ENCODE measurements around the gene KCNK6.
A peak's percentile ranks its signal among the peaks of the same experiment; 100 is the strongest.
"Not testable (repeated sequence)": the region's sequence is repeated elsewhere in the genome, so short reads cannot be mapped to it uniquely, and the experiment has no call there.

Gene KCNK6

GRCh38 chr19:38362076-38362945 lies 42.7 kb downstream of the KCNK6 start:
- DNase-seq (ENCODE audit: low spot score) = peak; percentile 47

GRCh38 chr19:38362946-38363688 lies 43.5 kb downstream of the KCNK6 start:
- not testable (repeated sequence) for DNase-seq (ENCODE audit: low spot score)

- DNase-seq (ENCODE audit: low spot score) = no peak
These were observed 47.4 kb downstream of the KCNK6 start for GRCh38 chr19:38367041-38367440.

GRCh38 chr19:38369584-38369983 lies 49.9 kb downstream of the KCNK6 start:
- no peak for DNase-seq (ENCODE audit: low spot score)

- DNase-seq (ENCODE audit: low spot score) = no peak
These were observed 50.7 kb downstream of the KCNK6 start for GRCh38 chr19:38370299-38370698.

DNA sequence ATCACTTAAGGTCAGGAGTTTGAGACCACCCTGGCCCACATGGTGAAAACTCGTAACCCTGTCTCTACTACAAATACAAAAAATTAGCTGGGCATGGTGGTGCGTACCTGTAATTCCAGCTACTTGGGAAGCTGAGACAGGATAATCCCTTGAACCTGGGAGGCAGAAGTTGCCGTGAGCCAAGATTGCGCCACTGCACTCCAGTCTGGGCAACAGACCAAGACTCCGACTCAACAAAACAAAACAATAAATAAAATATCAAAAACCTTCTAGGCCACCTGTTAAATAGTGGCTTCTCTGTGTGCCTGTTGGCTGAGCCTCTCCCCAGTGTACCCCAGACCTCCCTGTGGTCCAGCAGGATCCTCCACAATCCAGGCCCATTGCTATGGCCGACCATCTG lies 51.4 kb downstream of the KCNK6 start:
- DNase-seq (ENCODE audit: low spot score) = no peak

DNA sequence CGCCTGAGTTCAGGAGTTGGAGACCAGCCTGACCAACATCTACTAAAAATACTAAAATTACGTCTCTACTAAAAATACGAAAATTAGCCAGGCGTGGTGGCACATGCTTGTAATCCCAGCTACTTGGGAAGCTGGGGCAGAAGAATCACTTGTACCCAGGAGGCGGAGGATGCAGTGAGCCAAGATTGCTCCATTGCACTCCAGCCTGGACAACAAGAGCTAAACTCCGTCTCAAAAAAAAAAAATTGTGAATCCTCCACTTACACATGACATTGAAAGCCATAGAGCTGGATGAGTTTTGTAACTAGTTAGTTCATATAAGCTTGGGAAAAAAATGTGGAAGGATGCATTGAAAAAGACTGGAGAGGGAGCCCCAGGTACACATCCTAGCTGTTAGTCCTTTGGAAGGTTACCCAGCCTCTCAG lies 54.3 kb downstream of the KCNK6 start:
- DNase-seq (ENCODE audit: low spot score) = no peak

- peak; percentile 99 for DNase-seq (ENCODE audit: low spot score)
These were observed 54.9 kb downstream of the KCNK6 start, which contains the start of gene PSMD8 for GRCh38 chr19:38374332-38375097. TSS of gene PSMD8 (plus strand) at chr19:38374571. CDS start at chr19:38374602, 31 bp downstream.

GRCh38 chr19:38375098-38375493 lies 55.5 kb downstream of the KCNK6 start:
- DNase-seq (ENCODE audit: low spot score) = no peak

- DNase-seq (ENCODE audit: low spot score) = no peak
These were observed 56.1 kb downstream of the KCNK6 start for GRCh38 chr19:38375748-38376147.

DNA sequence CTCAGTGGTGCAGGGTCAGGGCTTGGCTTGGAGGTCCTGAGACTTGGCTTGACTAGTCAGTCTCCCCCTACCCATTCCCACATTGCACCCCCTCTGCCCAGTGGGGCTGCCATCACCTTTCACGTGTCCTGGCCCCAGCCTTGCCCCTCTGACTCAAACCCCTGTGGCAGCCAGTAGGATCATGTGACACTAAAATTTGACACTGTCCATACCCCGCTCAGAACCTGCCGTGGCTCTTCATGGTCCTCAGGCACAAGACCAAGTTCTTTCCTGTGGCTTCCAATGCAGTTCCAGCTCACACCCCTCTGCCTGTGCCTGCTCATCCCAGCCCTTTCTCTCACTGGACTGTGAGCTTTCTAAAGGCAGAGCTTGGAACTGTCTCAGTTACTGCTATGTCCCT lies 56.9 kb downstream of the KCNK6 start:
- no peak for DNase-seq (ENCODE audit: low spot score)

GRCh38 chr19:38377052-38377451 lies 57.4 kb downstream of the KCNK6 start:
- no peak for DNase-seq (ENCODE audit: low spot score)

- no peak for DNase-seq (ENCODE audit: low spot score)
These were observed 59.2 kb downstream of the KCNK6 start for GRCh38 chr19:38378866-38379265.

GRCh38 chr19:38381138-38381537 lies 61.5 kb downstream of the KCNK6 start:
- no peak for DNase-seq (ENCODE audit: low spot score)

All from kidney capillary endothelial cell (primary cell).